ENCODE measurements around the gene TKFC.

The TKFC gene

GRCh38 chr11:61345954-61346843, 13.2 kb downstream of the TKFC start:
- no peak for DNase-seq (ENCODE audit: low read depth)

GRCh38 chr11:61347916-61348461, 15.0 kb downstream of the TKFC start:
- DNase-seq (ENCODE audit: low read depth): no peak

GRCh38 chr11:61349189-61349751, 16.2 kb downstream of the TKFC start:
- DNase-seq (ENCODE audit: low read depth): no peak

- no peak for DNase-seq (ENCODE audit: low read depth)
Observed at GRCh38 chr11:61349916-61350315, 16.9 kb downstream of the TKFC start.

- no peak for DNase-seq (ENCODE audit: low read depth)
Observed at GRCh38 chr11:61350336-61350735, 17.3 kb downstream of the TKFC start.

- no peak for DNase-seq (ENCODE audit: low read depth)
Observed at GRCh38 chr11:61350803-61351202, 17.8 kb downstream of the TKFC start.

- no peak for DNase-seq (ENCODE audit: low read depth)
Observed at GRCh38 chr11:61352038-61352437, 19.0 kb downstream of the TKFC start.

GRCh38 chr11:61353131-61354067, 20.4 kb downstream of the TKFC start:
- no peak for DNase-seq (ENCODE audit: low read depth)

GRCh38 chr11:61354208-61354607, 21.2 kb downstream of the TKFC start:
- no peak for DNase-seq (ENCODE audit: low read depth)

GRCh38 chr11:61356706-61357105, 23.7 kb downstream of the TKFC start:
- DNase-seq (ENCODE audit: low read depth): no peak

GRCh38 chr11:61357233-61357893, 24.3 kb downstream of the TKFC start:
- no peak for DNase-seq (ENCODE audit: low read depth)

GRCh38 chr11:61357894-61358239, 24.8 kb downstream of the TKFC start:
- no peak for DNase-seq (ENCODE audit: low read depth)

- DNase-seq (ENCODE audit: low read depth): no peak
Observed at GRCh38 chr11:61358566-61358965, 25.5 kb downstream of the TKFC start.

- no peak for DNase-seq (ENCODE audit: low read depth)
Observed at GRCh38 chr11:61359516-61359915, 26.5 kb downstream of the TKFC start.

- peak; percentile 3 for DNase-seq (ENCODE audit: low read depth)
Observed at GRCh38 chr11:61361237-61361740, 28.3 kb downstream of the TKFC start.

- DNase-seq (ENCODE audit: low read depth): peak; percentile 70
Observed at GRCh38 chr11:61361741-61362541, 28.9 kb downstream of the TKFC start, which contains the start of the genes CYB561A3 and TMEM138. Gene CYB561A3, minus strand, starts transcription at chr11:61361882. Its CDS starts 5,169 bp downstream, at chr11:61356713. Gene TMEM138, plus strand, starts transcription at chr11:61362374. Its CDS starts 2,017 bp downstream, at chr11:61364391.

- DNase-seq (ENCODE audit: low read depth): no peak
Observed at GRCh38 chr11:61362542-61362875, 29.5 kb downstream of the TKFC start.

GRCh38 chr11:61364012-61364675, 31.1 kb downstream of the TKFC start:
- DNase-seq (ENCODE audit: low read depth): no peak

- DNase-seq (ENCODE audit: low read depth): no peak
Observed at GRCh38 chr11:61367406-61367805, 34.4 kb downstream of the TKFC start.

GRCh38 chr11:61368646-61369045, 35.6 kb downstream of the TKFC start:
- no peak for DNase-seq (ENCODE audit: low read depth)

Data from stimulated activated CD8-positive, alpha-beta memory T cell treated with anti-CD3 and anti-CD28 coated beads, Interleukin-15, amount 100 ng/mL, for 24 hours (primary cell).